Activated CD4-positive, alpha-beta T cell treated with anti-CD3 and anti-CD28 coated beads, Interleukin-2, Interleukin-6, amounts not matched to agents 100 ng/mL and 50 ng/mL, durations not matched to agents 16 hours and 8 hours (primary cell): ENCODE data around the gene RAD51B.

ENCODE experiments used
- DNase-seq: peaks from one replicate; pipeline ENCODE4 v3.0.0-alpha.2; 2020

The RAD51B gene

GRCh38 chr14:68401317-68401716 lies 581.7 kb downstream of the RAD51B start:
- DNase-seq: no peak

GRCh38 chr14:68401855-68402254 lies 582.3 kb downstream of the RAD51B start:
- peak; percentile 5 for DNase-seq

GRCh38 chr14:68402525-68403101 lies 583.0 kb downstream of the RAD51B start:
- DNase-seq: no peak

GRCh38 chr14:68403191-68404145 lies 583.9 kb downstream of the RAD51B start:
- DNase-seq: no peak

- no peak for DNase-seq
These were observed 584.6 kb downstream of the RAD51B start for GRCh38 chr14:68404146-68404527.

- peak; percentile 14 for DNase-seq
These were observed 585.1 kb downstream of the RAD51B start for GRCh38 chr14:68404652-68405183.

- no peak for DNase-seq
These were observed 586.4 kb downstream of the RAD51B start for GRCh38 chr14:68405961-68406360.

- DNase-seq: no peak
These were observed 587.7 kb downstream of the RAD51B start for GRCh38 chr14:68407285-68407684.

- DNase-seq: no peak
These were observed 588.2 kb downstream of the RAD51B start for GRCh38 chr14:68407825-68408224.

- DNase-seq: no peak
These were observed 589.1 kb downstream of the RAD51B start for GRCh38 chr14:68408680-68409079.

GRCh38 chr14:68409387-68409786 lies 589.8 kb downstream of the RAD51B start:
- no peak for DNase-seq

- no peak for DNase-seq
These were observed 593.2 kb downstream of the RAD51B start for GRCh38 chr14:68412505-68413465.

- no peak for DNase-seq
These were observed 593.9 kb downstream of the RAD51B start for GRCh38 chr14:68413509-68413908.

GRCh38 chr14:68414121-68414520 lies 594.5 kb downstream of the RAD51B start:
- DNase-seq: no peak

- DNase-seq: no peak
These were observed 596.6 kb downstream of the RAD51B start for GRCh38 chr14:68416171-68416570.

- DNase-seq: no peak
These were observed 597.6 kb downstream of the RAD51B start for GRCh38 chr14:68417009-68417650.

- DNase-seq: no peak
These were observed 598.9 kb downstream of the RAD51B start for GRCh38 chr14:68418174-68419118.

- no peak for DNase-seq
These were observed 600.8 kb downstream of the RAD51B start for GRCh38 chr14:68420350-68420749.

GRCh38 chr14:68421116-68421515 lies 601.5 kb downstream of the RAD51B start:
- DNase-seq: no peak

GRCh38 chr14:68423686-68424085 lies 604.1 kb downstream of the RAD51B start:
- DNase-seq: no peak
